GM21825 (cell line): ENCODE results near the gene ABCA1.
"Not testable (repeated sequence)": the region's sequence is repeated elsewhere in the genome, so short reads cannot be mapped to it uniquely, and the experiment has no call there.

Source experiments
- ATAC-seq: cut with Tn5 transposase; IDR thresholded peaks from one replicate; pipeline ENCODE4 v1.9.1; 2021; ENCODE audit warnings: mild to moderate bottlenecking, moderate library complexity; ENCODE audit not compliant: unreplicated experiment

The ABCA1 gene

DNA sequence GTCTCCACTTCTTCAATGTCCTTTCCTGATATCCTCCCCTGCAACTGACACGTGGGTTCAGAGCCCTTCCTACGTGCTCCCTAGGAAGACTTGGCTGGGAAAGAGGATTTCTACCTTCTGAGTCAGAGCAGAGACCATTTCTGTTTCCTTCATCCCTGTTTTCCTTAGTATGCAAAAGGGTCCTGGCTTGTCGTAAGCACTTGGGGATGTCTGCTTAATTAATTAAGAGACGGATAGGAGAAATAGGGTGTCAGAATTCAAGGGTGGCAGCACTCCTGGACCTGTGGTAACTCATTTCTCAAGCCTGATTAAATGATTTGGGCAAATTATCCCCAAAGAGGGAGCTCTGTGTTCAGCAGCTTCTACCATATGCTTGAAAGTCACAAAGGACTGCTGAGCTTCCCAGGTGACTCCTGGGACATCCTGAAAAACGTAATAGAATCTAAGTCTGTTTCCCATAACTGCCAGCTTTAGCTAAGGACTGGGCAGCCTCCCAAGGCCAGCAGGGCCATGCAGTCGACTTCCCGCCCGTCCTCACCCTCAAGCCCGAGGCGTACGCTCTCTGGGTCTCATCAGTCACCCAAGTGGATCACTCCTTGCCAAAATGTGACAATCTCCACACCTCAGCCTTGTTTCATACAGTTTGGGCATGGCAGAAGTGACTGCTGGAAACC, 20.5 kb downstream of the ABCA1 start:
- no peak for ATAC-seq

DNA sequence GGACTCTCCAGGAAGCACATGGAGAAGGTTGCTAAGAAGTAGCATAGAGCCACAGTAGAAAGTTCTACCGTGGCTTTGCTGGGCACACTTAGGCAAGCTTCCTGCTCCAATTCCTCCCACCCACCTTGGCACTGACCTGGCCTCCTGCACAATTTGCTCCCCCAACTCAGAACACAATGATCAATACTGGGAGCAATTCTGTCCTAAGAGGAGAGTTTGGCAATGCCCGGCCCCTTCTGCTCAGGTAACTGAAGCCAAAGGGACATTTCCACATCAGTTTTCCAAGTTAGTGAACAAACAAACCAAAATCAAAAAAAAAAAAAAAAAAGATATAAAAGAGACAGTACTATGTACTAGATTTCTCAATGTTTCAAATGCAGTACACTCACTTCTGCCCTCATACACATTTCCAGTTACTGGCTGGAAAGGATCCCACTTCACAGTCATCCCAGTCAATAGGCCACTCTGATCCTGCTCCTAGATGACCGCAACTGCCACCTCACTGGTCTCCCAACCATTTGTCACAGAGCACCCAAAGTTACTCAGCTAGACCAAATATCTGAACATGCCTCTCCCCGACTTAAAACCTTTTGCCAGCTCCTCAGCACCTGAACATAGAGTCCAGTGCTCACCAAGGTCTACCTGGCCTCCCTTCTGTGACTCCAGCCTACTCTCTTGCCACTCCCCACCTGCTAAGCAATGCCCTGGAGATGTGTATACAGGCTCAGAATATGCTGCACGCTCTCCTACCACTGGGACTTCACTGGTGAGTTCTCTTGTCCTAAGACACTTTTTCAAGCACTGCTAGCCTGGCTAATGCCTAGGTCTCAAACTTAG, 21.3 kb downstream of the ABCA1 start:
- no peak for ATAC-seq

DNA sequence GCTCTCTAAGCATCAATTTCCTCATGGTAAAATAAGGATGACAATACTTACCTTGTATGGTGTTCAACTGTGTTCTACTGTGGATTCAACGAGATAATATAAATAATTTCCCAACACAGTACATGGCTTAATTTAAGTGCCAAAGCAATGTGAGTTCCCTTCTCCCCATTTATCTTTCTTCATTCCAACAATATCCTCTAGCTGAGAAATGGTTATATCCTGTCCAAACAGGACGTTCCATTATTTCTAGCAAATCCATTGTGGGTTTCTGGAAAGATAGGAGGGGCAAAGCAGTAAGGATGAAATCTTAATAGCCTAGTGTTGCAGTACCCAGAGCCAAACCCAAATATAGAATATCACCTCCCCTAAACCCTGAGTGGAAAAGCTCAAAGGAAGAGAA, 22.0 kb downstream of the ABCA1 start:
- no peak for ATAC-seq

DNA sequence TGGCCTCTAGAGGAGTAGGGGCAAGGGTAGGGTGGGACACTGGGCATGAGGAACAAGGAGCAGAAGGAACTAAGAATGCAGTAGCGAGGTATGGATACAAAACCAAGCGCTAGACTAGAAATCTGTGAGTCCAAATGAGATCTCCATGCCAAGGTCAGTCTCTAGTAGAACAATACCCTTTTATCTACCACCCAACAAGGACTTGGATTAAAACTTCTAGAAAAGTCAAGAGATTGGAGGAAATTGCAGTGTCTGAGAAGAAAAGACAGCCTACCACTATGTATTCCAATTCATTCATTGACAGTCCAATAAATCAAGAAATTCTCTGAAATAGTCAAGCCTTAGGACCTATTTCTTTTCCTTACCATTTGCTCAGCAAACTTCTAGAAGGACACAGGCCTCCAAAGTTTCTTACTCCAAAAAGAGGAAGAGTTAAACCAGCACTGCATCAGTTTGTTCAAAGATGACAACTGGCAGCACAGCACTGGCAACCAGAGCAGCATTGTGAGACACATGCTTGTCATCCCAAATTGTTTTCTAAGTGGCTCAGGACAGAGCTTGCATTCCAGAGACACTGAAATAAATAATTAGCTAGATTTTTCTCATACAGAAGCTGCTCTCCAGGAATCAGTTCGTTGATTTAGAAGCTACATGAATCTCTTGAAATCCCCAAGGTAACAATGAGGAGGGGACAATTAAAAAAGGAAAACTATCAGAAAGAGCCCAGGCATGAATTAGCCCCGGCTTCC, 22.6 kb downstream of the ABCA1 start:
- ATAC-seq, result no peak

DNA sequence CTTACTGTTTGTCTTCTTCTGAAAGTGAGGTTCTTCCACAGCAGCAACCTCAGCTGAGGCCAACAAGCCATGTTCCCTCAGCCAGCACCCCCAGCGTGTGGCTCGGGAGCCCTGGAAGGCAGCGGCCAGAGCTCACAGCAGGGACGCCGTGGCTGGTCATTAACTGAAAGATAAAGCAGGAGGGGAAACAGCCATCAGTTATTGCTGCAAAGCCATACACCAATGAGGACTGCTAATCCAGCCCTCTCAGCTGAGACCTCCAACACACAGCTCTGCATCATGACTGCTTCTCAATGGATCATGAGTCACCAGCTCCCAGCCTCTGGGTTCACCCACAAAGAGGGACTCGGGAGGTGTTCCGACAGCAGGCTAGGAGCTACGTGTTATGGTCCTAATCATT, 24.3 kb downstream of the ABCA1 start:
- ATAC-seq, result no peak

DNA sequence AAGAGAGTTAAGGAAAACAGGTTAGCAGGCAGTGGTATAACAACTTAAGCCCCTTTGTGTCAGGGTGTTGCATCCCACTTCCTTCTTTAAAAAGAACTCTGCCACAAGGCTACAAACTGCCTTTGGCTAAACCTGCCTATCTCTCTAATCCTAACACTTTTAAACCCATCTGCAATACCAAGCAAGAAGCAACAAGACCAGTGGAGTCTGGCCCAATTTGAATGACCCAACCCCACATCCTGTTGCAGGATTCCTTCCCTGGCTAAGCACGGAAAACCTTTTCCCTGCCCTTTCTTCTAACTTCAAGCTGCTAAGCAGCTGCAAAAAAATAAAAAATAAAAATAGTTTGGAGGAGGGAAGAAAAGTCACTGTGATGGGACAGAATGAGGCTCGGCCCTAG, 27.1 kb downstream of the ABCA1 start:
- no peak for ATAC-seq

DNA sequence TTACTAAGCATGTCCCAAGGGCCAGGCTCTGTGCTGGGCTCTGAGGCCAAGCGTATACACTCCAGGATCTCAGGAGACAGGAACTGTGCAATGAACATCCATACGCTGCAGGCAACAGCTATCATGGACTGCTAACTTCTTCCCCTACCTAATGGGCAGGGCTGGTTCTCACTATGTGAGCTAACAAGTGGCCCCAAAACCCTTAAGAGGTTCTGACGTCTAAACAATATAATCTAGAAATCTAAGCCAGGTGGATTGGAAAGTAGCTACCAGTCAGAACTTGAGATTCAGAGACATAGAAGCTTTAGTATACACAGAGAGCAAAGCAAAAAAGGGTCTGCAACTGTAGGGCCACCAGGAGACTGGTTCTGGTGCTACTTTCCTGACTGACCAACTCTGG, 27.6 kb downstream of the ABCA1 start:
- no peak for ATAC-seq

DNA sequence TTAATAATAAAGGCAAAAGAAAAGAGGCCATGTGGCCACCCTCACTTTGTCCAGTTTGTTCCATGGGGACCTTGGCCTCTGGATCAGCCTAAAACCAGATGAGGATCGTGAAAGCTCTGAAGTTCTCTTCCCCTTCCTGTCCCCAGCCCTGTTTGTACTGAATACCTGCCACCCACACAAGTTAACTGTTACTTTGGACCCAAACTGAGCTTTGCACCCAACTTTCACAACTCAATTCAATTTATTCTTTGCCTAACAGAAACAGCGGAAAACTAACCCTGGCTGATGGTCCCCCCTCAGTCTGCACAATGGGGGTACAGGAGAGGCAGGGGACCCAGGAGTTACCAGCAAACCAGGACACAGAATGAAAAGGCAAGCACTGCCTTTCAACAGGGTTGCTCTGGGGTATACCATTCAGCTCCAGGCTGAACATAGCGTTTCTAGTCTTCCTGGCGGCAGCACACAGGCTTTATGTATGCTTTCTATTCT, 28.2 kb downstream of the ABCA1 start:
- no peak for ATAC-seq

DNA sequence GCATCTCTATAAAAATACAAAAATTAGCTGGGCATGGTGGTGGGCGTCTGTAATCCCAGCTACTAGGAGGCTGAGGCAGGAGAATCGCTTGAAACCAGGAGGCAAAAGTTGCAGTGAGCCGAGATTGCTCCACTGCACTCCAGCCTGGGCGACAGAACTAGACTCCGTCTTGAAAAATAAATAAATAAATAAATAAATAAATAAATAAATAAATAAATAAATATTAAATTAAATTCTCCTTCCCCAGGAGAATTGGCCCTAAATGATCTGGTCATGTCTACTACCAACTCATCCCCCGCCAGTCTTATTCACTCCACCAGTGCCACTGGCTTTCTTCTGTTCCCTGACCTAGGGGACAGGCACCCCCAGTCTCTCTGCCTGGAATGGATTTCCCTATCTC, 29.6 kb downstream of the ABCA1 start:
- ATAC-seq, result not testable (repeated sequence)

DNA sequence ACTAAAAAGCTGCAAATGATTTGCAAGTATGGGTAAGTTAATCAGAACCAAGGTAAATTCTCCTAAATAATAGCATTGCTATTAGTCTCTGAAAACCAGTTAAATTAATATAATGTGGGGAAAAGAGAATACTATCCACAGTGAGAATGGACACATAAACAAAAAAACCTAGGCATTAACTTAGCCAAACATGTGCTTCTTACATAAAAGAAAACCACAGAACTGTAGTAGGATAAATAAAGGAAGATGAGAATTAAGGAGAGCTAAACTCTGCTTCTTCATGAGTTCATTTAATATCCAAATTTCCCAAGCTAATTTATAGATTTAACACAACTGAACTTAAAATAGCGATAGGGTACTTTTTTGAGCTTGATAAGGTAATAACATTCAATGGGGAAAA, 31.8 kb downstream of the ABCA1 start:
- ATAC-seq, result no peak

DNA sequence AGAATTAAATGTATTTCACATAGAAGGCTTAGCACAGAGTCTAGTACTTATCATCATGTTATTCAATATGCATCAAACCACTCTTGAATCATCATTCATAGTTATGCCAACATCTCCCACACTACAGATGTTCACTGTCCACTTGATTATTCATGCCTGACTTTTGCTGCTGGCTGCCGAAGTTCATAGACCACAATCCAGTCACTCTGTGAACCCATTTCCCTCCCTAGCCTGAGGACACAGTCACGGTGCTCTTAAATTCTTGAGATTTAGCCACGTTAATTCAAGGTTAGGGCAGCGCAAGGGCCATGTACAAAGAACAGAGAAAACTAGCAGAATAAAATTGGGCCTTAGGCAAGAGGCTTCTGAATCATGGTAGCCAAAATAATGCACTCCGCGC, 32.4 kb downstream of the ABCA1 start:
- ATAC-seq, result no peak

DNA sequence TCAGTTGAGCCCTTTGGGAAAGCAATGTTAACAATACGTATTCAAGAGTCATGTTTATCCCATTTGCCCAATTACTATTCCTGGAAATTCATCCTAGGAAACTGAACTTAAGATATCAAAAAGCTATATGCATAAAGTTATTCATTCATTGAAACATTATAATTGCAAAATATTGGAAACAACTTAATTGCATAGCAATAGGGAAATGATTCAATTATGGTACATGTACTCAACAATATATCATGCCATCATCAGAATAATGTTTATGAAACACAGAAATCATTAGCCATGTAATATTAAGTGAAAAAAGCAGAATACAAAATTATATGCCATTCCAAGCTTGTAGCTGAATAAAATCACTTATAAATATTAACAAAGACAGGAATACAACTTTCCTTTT, 35.3 kb downstream of the ABCA1 start:
- ATAC-seq, result no peak

DNA sequence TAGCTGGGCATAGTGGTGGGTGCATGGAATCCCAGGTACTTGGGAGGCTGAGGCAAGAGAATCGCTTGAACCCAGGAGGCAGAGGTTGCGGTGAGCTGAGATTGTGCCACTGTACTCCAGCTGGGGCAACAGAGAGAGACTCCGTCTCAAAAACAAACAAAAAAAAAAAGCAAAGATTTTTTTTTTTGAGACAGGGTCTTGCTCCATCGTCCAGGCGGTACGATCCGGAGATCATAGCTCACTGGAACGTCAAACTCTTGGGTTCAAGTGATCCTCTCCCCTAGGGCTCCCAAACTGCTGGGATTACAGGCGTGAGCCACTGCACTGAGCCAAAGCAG, 37.6 kb downstream of the ABCA1 start:
- ATAC-seq, result no peak

DNA sequence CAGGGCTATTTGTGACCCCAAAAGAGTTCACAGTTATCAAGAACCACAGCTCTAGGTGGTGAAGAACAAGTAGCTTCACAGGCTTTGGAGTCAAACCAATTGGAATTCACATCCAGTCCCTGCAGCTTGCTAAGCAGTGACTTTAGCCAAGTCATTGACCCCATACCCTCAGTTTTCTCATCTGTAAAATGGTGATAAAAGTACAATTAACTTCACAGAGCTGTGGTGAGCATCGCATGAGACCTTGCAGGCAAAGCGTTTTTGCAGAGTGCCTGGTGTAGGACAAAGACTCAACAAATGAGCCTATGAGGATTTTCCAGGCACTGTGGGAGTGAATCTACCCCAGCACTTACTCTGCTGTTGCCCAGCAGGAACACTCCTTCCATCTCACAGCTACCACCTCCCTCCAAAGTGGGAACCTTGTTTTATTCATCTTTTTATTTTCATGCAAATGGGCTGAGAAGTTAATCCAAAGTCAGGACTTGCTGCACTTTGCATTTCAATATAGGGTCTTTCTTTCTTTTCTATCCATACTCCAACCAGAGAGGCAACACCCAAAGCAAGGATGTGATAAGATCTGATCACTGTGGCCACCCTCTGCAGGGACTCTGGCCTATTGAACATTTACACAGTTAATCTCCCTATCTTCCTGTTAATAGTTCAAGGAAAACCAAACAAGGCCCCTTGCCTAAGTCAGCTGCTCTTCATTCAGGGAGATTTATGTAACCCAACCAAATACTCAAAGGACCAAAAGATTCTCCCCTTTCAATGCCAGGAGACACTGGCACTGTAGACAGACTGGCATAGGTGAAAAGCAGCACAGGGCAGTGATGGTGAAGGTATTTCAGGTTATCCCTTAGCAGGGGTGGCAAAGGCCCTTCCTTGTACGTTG, 41.9 kb downstream of the ABCA1 start:
- ATAC-seq, result no peak

DNA sequence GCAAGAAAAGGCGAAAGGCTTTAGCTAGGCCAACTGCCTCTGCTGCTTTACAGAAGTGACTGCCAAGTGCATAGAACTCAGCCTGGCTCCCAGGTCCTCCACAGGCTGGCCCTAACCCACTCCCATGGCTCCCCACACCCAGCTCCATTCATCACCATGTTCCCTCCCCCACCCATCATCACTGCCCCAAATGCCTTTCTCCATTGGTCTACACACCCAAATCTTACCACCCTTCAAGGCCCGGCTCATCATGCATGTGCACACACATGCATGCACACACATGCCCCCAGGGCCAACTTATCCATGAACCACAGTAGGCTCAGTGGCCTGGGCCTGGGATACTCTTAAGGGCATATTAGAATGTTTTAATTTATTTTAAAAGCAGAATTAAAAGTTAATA, 44.8 kb downstream of the ABCA1 start:
- no peak for ATAC-seq

DNA sequence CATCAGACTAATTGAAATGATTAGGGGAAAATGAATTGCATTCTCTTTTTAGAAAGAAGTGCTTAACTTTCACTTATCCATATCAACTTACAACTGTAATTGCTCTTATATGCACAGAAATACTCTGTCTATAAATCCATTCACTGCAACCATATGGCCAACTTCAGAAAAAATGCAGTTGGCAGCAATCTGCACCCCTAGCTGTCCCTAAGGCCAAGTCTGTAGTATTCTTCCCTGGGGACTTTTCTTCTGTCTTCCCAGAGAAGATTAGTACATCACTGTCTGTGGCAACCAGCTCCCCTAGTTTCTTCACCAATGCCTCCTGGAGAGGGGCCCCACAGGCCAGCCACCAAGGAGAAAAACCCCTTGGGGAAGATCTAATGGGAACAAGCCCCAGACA, 45.4 kb downstream of the ABCA1 start:
- no peak for ATAC-seq

DNA sequence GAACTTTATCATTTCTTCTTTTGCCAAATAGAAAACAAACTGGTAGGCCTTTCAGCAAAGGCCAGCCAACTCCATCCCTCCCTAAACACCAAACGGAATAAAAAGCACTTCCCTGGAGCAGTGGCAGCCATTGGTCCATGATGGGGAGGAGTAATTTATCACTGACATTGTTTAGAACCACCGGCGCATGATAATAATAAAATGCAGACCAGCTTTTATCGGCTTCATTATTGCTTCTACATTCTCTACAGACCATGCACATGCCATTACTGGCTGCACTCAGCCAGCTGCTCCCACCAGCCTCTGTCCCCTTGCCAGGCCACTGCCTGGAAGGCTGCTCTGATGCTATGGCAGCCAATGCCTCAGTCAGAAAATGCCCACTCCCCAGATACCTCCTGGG, 45.9 kb downstream of the ABCA1 start:
- no peak for ATAC-seq

DNA sequence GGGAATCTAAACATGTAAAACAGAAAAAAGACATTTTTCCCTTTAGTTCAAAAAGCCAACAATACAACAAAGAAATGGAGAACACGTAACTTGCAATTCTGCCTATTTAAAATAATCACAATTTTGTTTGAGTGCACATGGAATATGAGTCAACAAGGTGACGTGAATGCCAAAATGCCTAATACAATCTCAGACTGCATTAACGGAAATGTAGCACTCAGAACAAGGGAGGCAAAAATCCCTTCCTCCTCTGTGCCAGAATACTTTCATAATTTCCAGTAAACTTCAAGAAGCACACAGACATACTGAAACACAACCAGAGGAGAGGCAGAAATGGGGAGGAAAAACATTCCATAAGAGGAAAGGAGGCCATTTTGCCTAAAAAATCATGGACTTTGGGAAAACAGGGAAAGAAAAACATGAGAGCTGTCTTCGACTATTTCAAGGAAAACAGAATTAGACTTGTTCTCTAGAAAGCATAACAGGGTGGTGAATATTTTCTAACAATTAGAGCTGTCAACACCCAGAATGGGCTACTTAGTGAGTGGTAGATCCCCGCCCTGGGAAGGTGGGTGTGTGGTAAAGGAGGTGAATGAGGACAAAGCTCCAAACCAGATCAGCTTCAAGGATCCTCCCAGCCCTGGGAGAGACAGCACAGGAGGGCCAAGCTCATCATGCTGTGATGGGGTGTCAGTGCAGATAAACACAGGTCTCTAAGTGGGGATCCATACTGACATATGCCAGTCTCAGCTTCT, 48.2 kb downstream of the ABCA1 start:
- ATAC-seq, result no peak

DNA sequence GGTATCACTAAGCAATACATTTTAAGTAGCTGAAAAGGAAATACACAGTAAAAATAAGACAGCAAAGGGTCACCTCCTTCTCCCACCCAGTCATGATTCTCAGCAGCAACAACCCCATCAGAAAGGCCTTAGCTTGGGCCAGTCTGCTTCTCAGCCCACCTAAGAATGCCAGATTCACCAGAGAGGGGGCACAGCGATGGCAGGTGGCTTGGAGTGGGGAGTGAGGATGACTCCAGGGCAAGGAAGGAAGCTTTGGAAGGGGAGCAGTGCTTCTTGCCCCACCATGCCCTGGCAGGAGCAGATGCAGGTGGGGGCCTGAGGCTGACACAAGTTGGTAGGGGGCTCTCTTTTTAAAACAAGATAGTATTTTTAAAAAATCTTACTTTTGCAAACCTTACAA, 51.4 kb downstream of the ABCA1 start:
- ATAC-seq, result no peak

DNA sequence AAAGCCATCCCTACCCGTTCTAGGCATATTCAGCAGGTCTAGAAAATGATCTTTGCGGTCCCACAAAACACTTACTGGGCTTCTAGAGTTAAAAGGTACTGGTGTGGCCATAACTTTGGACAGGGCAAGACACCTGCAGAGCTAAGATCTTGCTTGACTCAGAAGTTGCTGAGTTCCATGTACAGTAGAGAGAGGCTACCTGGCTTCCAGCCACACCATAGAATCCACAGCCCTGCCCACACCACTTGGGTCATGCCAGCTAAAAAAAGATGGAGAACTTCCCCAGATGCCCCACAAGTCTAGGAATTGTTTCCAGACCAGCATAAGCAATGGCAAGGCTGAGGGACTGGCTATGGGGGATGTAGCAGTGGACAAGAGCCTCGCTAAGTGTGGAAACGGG, 52.1 kb downstream of the ABCA1 start:
- ATAC-seq, result no peak
